OCI-LY3 (cell line): ENCODE measurements around the gene GMPS.

Experiments used
- EZH2phosphoT487 ChIP-seq: fragments of 200-600 bp; shearing (Covaris generic); IDR thresholded peaks from 2 replicates; pipeline ENCODE4 v1.6.1; 2018; ENCODE audit warnings: antibody characterized with exemption, mixed run types, low read depth
- TF ChIP-seq, protein P1 (sequence below): fragments of 200-600, 300-600 bp; sonication (generic); IDR thresholded peaks from 2 replicates; pipeline ENCODE4 v1.5.1; 2014; ENCODE audit warnings: antibody characterized with exemption, low read length, low read depth

DNA sequence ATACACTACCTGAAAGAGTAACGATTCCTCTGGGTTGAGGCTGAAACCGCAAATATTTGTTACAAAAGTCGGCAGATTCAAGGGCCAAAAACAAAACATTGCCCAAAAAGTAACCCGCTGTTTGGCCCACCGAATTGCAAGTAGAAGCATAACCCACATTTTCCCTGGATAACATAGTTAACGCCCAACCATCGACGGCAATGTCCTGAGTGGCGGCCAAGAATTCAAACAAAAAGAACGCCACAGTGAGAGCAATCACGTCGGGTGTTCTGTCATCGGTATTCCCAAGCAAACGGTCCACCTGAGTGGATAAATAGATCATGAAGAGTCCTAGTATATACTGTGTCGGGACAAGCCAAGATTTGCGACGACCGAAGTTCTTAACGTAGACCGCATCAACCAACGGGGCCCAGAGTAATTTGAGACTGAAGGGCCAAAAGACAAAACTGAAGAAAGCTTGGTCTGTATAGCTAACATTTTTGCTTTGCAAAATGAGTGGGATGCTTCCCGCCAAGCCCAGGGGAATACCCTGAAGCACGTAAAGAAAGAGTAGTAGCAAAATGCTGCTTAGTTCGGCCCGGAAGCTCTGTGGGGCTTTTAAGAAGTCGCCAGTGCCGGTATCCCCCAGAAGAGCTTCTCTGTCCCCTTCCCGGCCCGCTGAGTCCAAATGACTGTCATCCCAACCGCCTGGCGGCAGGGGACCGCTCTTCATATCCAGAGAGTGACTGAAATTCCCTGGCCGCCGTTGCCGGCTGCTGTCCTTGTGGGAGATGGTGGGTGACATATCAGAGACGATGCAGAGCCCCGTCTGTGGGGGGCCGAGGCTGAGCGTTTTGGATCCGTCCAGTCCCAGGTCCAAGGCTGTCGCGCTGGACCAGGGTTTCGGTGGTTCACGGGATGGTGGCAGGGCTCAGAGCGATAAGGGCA, 17.0 kb upstream of the GMPS start:
- TF ChIP-seq, protein P1, sequence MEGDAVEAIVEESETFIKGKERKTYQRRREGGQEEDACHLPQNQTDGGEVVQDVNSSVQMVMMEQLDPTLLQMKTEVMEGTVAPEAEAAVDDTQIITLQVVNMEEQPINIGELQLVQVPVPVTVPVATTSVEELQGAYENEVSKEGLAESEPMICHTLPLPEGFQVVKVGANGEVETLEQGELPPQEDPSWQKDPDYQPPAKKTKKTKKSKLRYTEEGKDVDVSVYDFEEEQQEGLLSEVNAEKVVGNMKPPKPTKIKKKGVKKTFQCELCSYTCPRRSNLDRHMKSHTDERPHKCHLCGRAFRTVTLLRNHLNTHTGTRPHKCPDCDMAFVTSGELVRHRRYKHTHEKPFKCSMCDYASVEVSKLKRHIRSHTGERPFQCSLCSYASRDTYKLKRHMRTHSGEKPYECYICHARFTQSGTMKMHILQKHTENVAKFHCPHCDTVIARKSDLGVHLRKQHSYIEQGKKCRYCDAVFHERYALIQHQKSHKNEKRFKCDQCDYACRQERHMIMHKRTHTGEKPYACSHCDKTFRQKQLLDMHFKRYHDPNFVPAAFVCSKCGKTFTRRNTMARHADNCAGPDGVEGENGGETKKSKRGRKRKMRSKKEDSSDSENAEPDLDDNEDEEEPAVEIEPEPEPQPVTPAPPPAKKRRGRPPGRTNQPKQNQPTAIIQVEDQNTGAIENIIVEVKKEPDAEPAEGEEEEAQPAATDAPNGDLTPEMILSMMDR = no peak
- TF ChIP-seq EZH2phosphoT487 = no peak
